ACHN (cell line): ENCODE data around the gene AP4B1.
A peak's percentile ranks its signal among the peaks of the same experiment; 100 is the strongest.

ENCODE experiments used
- DNase-seq: peaks from one replicate; pipeline ENCODE4 v3.0.0-alpha.2; 2015
- in situ Hi-C: cut with HindIII; loops from 2 replicates; pipeline ENCODE4 v1.10.0; 2017; ENCODE audit warnings: low sequenced_read_pairs, low pct_ligation_motif_present, low pct_unique_long_range_greater_than_20kb

The AP4B1 gene

DNA sequence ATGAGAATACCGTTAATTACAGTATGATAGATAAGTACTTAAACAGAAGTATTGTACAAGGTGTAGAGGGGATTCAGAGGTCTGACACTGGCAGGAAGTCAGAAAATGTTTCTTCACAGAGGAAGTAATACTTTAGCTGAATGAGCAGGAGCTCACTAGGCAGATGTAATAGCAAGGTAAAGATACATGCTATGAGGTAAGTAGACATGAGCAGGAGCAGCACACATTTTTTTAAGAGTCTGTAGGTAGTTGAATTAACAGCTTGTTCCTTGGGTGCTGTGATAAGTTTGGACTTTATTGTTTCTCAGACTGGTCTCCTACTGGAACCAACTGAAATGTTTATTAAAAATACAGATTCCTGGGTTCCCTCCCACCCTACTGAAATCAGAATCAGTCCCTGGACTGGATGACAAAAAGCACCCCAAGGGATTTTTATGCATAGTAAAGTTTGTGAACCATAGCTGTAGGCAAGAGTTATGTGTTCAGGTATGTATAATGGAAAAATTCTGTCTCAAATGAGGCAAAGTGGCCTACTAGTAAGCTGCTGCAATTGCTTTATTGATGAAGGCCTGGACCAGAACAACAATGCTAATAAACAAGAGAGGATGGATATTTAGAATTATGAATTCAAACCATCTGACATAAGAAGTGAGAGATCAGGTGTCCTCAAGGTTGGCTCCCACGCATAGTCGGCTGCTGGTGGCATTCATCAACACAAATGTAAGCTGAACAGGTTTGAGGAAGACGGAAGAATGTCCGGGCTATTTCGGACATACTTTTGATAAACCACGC, 902 bp downstream of the AP4B1 start:
- DNase-seq = peak; percentile 11
- in situ Hi-C loops = no loop called here

DNA sequence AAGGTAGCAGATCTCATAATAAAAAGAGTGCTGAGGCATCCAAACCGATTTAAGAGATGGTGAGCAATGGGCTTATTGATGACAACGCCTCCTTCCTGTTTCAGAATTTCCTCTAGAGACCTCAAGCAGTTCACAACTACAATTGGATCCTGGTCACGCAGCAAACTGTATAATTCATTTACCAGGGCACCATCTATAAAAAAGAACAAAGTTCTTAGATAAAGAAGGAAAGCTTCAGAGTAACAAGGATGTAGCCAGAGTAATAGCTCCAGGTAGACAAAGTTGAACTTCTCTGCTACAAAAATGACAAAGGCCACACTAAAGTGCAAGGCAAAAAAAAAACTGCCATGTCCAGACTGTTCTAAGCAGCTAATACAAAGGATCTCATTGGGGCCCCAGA, 3.4 kb downstream of the AP4B1 start:
- in situ Hi-C loops = no loop called here
- no peak for DNase-seq

DNA sequence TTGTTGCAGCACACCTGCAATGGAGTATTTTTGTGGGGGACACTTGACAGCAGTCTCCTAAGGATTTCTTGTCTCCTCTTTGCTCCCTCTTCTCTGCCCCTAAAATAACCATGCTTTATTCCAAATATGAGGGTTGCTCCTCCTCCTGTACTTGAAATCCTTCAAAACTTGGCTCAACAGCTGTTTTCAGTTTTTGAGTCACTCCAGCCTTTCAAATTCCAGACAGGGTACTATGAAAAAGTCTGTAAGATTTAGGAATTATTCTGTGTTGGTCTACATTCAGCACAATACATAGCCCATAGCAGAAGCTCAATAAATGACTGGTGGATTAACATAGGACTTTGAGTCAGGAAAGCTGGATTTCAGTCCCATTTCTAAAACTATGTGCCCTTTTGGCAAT, 5.5 kb downstream of the AP4B1 start:
- DNase-seq = no peak
- in situ Hi-C loops = no loop called here

DNA sequence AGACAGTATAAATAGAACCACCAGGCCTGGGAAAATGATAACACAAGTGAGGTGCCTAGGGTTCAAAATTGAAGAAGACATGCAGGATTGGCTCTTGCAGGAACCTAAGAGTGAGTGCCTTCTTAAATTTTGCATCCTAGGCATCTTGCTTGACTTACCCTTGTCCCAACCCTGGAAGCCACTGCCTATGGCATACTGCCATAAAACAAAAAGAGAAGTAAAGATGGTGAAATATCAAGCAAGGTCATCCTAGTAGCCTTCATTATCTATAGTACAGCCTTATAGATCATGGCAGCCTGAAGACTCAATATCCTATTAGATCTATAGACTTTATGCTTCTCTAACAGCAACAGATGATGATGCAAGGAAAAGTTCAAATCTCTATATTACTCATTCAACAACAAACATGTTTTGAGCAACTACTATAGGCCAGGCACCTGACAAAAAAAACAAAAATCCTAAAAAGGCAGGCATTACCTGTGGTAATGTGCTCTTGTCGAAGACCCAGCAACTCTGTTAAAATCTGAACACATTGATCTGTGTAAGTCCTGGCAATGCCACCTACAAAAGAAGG, 6.3 kb downstream of the AP4B1 start:
- DNase-seq = no peak
- in situ Hi-C loops = no loop called here

DNA sequence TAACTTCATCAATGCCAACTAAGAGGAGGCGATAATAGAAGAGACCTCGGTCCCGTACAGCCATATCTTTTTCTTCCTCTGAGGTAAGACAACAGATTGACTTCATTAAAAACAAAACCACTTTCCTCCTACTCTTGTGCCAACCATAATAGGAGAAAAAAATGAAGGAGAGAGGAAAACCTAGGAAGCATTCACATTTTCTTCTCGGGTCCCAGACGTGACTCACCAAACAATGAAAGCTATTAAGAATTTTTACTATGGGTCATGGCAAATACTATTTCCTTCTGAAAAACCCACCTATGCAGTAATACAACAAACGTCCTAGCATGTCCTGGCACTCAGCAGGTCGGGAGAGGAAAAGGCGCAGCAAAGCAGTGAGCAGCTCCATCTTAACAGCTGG, 8.6 kb downstream of the AP4B1 start:
- in situ Hi-C loops = no loop called here
- DNase-seq = no peak

DNA sequence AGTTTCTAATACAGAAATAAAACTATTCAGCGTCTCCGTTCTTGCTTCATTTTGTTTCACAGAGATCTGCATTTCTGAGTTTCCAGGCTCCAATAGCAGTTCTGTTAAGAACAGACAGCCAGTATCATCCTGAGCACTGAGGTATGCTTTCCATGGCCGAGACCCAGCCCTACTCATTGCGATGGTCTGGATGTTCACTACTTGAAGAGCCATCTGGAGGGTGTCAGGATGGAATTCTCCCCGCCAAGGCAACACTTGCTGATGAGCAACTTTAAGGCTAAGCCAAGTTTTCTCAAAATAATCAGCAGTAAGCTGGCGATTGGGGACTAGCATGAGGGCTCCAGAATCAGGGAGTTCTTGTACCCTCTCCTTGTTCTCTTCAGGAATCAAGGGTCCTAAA, 9.5 kb downstream of the AP4B1 start:
- DNase-seq = no peak
- in situ Hi-C loops = no loop called here

DNA sequence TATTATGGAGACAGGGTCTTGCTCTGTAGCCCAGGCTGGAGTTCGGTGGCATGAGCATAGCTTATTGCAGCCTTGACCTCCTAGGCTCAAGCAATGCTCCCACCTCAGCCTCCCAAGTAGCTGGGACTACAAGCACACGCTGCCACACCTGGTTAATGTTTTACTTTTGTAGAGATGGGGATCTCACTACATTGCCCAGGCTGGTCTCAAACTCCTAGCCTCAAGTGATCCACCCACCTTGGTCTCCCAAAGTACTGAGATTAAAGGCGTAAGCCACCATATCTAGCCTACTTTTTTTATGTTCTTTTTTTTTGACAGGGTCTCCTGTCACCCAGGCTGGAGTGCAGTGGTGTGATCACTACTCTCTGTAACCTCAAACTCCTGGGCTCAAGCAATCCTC, 11.3 kb downstream of the AP4B1 start:
- no peak for DNase-seq
- in situ Hi-C loops = no loop called here

DNA sequence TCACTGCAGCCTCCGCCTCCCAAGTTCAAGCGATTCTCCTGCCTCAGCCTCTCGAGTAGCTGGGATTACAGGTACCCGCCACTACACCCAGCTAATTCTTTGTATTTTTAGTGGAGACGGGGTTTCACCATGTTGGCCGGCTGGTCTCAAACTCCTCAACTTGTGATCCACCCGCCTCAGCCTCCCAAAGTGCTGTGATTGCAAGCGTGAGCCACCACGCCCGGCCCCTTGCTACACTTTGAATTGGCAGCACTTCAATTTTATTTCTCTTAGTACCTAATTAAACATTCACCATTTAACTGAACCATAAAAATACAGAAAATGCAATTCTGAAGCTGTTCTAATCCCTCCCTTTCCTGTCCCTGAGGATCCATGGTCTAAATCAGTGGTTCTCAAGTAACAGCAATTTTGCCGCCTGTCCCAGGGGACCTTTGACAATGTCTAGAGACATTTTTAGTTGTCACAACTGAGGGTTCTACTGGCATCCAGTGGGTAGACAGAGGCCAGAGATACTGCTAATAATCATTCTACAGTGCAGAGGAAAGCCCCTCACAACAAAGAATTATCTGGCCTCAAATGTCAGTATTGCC, 12.9 kb downstream of the AP4B1 start:
- no peak for DNase-seq
- in situ Hi-C loops = no loop called here

DNA sequence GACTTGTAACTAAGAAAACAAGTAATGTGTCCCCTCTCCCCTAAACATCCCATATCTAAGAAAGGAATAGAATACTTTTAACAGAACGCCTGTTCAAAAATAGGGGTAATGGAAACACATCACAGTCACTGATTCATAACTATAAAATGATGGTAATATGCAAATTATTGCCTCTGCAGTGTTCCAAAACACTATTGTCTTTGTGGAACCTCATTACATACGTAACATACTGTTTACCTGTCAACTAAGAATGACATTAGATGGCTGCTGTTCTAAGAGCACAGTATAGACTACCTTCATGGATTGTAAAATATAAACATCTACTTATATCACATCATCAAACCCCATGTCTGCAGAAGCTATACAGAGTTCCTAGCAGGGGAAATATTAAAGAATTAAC, 13.8 kb downstream of the AP4B1 start:
- no peak for DNase-seq
- in situ Hi-C loops = no loop called here

DNA sequence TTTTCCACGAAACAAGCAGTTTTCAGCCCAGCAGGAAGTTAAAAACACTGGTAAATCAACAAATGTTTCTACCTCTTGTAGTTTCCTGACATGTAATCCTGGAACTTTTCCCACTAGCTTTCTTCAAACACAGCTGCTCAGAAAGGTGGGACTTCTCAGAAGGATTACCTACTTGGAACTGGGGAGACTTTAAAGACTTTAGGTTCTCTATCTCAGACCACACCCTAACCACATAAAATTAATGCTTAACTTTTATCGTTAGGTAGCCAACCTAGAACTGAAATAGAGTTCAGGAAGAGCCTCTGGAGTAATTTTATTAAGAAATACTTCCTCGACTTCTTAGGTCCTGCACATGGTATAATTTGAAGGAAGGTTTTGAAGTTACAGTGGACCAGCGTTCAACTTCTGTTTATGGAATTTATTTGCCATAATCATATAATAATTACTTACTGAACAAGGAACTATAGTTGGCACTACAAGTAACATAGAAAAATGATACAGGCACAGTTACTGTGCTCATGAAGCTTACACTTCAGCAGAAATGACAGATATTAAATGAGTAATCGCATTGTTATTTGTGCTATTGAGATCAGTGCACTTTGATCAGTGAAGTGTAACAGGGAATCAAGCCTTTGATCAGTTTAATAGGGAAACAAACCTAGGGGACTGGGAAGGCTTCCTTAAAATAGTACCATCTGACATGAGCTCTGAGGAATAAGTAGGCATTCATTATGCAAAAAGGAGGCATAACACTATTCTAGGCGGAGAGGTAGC, 17.0 kb downstream of the AP4B1 start, which contains the start of gene BCL2L15:
BCL2L15 (minus strand) TSS at position 180 of the 774 bp plus-strand sequence. CDS start 206 bp downstream, outside the sequence.
- peak; percentile 56 for DNase-seq
- in situ Hi-C loops = no loop called here

DNA sequence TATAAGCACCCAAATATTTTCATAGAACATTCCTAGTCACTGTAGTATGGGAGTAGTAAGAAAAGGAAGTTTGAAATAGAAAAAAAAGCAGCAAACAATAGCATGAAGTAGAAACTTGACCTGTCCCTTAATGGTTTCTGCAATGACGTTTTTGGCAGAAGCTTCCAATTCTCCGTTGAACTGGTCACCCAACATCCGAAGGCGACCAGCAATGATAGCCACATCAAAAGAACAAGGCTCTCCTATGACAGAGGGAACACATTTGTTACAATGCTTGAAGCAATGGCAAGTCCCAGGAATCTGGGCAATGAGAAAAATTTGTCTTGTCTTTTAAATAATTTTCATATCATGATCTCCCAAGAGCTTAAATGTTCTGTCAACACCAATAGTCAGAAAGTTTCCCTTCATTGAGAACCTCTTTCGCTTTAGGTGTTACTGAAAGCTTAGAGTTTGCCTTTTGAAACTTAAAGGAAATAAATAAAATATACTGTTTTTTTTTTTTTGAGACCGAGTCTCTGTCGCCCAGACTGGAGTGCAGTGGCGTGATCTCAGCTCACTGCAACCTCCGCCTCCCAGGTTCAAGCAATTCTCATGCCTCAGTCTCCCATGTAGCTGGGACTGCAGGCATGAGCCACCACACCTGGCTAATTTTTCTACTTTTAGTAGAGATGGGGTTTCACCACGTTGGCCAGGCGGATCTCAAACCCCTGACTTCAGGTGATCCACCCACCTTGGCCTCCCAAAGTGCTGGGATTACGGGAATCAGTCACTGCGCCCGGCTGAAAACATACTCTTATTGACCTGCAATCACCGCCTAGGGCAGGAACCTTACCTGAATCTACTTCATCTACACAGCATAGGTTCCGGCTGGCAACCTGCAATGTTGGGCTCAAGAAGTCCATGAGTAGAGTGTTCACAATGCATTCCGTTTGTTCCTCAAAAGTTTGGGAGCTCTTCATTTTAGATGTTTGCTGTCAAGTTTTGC, 17.9 kb downstream of the AP4B1 start:
- no peak for DNase-seq
- in situ Hi-C loops = no loop called here

DNA sequence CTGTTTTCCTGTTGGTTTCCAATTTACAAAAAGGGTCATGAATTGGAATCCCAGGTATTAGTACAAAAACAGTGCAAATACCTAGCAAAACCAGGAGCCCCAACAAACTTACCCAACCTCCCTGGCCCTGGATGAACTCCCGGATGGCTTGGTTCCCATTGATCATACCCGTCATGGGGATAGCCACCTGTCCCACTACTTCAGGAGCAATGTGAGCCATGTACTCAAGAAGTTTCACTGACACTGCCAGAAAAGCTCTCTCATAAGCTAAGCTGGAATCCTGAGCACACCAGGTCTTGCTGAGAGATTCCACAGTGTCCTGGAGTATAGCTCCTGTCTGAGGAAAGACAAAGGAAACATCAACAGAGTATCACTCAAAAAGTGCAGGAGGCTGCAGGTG, 22.9 kb downstream of the AP4B1 start:
- in situ Hi-C loops = no loop called here

DNA sequence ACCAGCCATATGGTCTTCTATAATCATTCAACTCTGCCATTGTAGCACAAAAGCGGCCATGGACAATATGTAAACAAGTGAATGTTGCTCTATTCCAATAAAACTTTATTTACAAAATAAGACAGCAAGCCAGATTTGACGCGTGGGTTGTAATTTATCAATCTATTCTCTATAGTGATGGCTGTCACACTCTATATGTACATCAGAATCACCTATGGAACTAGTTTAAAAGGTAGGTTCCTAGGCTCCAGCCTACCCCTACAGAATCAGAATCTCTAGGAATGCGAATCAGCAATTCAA, 24.9 kb downstream of the AP4B1 start:
- in situ Hi-C loops = no loop called here
- no peak for DNase-seq

More for the DNA sequence above, 22.9 kb downstream of the AP4B1 start:
- DNase-seq = no peak

DNA sequence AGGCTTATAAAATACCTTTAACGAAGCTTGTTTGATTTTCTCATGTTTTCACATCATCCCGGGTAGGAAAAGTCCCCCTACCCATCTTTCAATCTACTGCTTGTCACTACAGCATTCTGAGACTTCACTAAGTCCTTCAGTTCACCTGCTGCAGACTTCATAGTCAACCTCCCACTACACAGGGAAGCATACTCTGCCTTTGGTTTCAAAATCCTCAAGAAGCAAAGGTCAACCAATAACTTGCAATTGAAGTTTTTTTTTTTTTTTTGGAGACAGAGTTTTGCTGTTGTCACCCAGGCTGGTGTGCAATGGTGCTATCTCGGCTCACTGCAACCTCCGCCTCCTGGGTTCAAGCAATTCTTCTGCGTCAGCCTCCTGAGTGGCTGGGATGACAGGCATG, 28.4 kb downstream of the AP4B1 start:
- no peak for DNase-seq
- in situ Hi-C loops = no loop called here

DNA sequence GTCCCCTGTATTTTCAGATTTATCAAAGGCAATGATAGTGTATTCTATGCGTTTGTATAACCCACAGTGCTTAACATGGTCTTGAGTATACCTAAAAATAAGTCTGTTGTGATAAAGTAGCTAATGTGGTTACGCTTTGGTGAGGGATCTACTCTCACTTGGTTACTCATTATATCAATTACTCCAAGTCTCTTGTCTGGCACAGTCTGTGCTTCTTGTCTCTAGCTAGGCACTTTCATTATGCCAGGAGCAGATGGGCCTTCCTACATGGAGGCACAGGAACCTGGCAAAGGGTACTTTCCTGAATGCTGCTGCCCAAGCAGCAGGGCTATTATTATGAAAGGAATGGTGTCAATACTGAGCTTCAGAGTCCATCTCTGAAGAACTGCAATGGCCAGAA, 28.9 kb downstream of the AP4B1 start:
- in situ Hi-C loops = no loop called here
- DNase-seq = peak; percentile 57

DNA sequence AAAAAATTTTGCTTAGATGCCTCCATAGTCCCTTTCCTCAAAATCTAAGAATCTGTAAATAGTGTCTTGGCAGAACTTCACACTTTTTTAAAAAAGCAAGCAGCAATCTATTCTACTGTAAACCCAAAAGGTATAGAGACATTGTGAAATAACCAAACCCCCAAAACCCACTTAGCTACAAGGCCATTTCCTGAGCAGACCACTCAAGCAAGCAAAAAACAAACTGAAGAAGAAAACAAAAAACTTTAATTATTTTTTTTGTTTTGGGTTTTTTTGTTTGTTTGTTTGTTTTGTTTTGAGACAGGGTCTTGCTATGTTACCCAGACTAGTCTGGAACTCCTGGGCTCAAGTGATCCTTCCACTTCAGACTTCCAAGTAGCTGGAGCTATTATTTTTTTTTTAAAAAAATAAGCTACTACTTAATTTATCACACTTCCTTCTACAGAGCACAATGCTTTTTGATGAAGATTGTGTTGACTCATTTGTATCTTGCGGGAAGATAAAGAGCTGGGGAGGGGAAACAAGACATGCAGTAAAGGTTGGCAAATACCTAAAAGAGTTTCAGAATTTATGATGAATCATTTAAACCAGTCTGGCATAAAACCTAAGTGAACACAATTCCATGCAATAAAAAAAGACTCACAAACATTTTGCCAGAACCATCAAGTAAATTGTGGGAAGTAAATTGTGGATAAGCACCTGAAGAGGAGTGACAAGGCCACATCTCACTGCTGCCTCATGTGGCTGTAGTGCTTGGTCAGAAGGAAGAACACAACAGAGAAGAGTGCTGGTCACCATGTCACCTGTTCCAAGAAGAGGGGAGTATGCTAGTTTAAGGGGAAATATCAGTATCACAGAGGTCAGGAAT, 30.4 kb downstream of the AP4B1 start:
- DNase-seq = peak; percentile 14
- in situ Hi-C loops = no loop called here

DNA sequence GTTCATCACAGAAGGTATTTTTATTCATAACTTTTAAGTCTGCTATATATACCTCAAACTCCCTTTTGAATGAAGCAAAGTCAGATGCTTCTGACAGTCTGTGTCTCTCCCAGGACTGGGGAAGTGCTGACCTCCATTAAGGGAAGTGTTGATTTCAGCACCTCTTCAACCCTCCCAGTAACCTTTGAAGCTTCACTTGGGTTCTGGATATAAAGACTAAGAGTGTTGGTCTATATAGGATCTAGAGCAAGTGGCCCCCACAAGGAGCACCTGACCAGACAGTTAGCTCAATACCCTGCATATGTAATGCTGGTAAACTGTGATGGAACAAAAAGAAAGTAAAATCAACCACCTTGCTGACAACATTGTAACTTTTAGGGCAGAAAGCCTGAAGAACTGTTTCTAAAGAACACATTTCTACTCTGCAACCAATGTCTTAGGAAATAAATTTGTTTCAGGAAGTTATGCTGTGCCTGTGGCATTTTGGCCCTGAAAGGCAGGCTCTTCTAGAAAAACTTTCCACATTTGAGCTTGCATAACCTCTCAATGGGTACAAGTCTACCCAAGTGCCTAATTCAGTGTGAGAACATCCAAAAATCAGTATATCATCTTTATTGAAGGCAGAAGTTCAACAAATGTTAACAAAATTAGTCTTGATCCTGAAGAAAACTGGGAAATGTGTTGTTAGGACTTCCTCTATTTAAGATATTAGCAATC, 32.2 kb downstream of the AP4B1 start:
- no peak for DNase-seq
- in situ Hi-C loops = no loop called here
